CD14-positive monocyte (primary cell): ENCODE results near the gene HSF2BP. TPM values are rescaled to one million over a fixed set of nuclear protein-coding genes. Genes with fewer than 3 reads are reported as not detected.

ENCODE experiments used
- DNase-seq, 3 donors: peaks; one replicate each; pipeline ENCODE4 v3.0.0-alpha.2; 2011 to 2022
- H2AFZ ChIP-seq: 2 replicates; pipeline ENCODE4 v1.6.0; 2012; ENCODE audit warnings: mild to moderate bottlenecking, low read depth, low read length, inconsistent platforms; ENCODE audit not compliant: insufficient read depth, poor library complexity, severe bottlenecking
- H3K27ac ChIP-seq, 2 donors: 1 replicate in 1 of 2; 2 replicates in 1 of 2; pipeline ENCODE4 v1.5.1; 2012 to 2013; ENCODE audit warnings: low read length in 2 of 2, control low read depth in 1 of 2, inconsistent platforms in 1 of 2, low read depth in 1 of 2, mild to moderate bottlenecking in 1 of 2
- H3K27me3 ChIP-seq, 2 donors: one replicate each; pipeline versions ENCODE4 v1.6.0 to v1.6.1; 2011 to 2013; ENCODE audit warnings: low read length in 2 of 2; ENCODE audit not compliant: control insufficient read depth in 2 of 2, insufficient read depth in 2 of 2
- H3K36me3 ChIP-seq, 2 donors: replicated peaks in 1 of 2; 1 replicate in 1 of 2; 2 replicates in 1 of 2; pipeline versions ENCODE4 v1.5.1 to v1.6.1; 2012 to 2013; ENCODE audit warnings: low read length in 2 of 2, control low read depth in 1 of 2, inconsistent platforms in 1 of 2, mild to moderate bottlenecking in 1 of 2; ENCODE audit not compliant: insufficient read depth in 2 of 2, control insufficient read depth in 1 of 2
- H3K4me1 ChIP-seq, 2 donors: 1 replicate in 1 of 2; 2 replicates in 1 of 2; pipeline versions ENCODE4 v1.5.1 to v1.6.1; 2012 to 2013; ENCODE audit warnings: low read length in 2 of 2, control low read depth in 1 of 2, inconsistent platforms in 1 of 2, mild to moderate bottlenecking in 1 of 2, moderate library complexity in 1 of 2; ENCODE audit not compliant: insufficient read depth in 2 of 2, control insufficient read depth in 1 of 2
- H3K4me2 ChIP-seq: replicated peaks from 2 replicates; pipeline ENCODE3; 2012; ENCODE audit warnings: low read length, moderate library complexity, mild to moderate bottlenecking; ENCODE audit not compliant: poor library complexity, severe bottlenecking; ENCODE audit errors: extremely low read depth
- H3K4me3 ChIP-seq, 3 experiments: fragments of 200-600 bp in 1 of 3; sonication (generic) in 1 of 3; replicated peaks in 1 of 3; 1 replicate in 2 of 3; 2 replicates in 1 of 3; pipeline ENCODE4 v1.5.1; 2011 to 2013; ENCODE audit warnings: low read length in 3 of 3, mild to moderate bottlenecking in 3 of 3, control low read depth in 2 of 3, low read depth in 2 of 3, inconsistent platforms in 1 of 3, moderate library complexity in 1 of 3
- H3K79me2 ChIP-seq: 2 replicates; pipeline ENCODE4 v1.6.0; 2012; ENCODE audit warnings: mild to moderate bottlenecking, control low read depth, inconsistent platforms, low read length, moderate library complexity; ENCODE audit not compliant: insufficient read depth
- H3K9ac ChIP-seq: 2 replicates; pipeline ENCODE4 v1.6.0; 2017; ENCODE audit warnings: low read length, mild to moderate bottlenecking; ENCODE audit not compliant: insufficient read depth, poor library complexity, severe bottlenecking
- H3K9me3 ChIP-seq, 2 donors: replicated peaks in 1 of 2; 1 replicate in 1 of 2; 2 replicates in 1 of 2; pipeline versions ENCODE4 v1.5.1 to v1.6.1; 2012 to 2013; ENCODE audit warnings: low read length in 2 of 2, control low read depth in 1 of 2; ENCODE audit not compliant: control insufficient read depth in 1 of 2, insufficient read depth in 1 of 2
- H4K20me1 ChIP-seq: 2 replicates; pipeline ENCODE4 v1.6.0; 2012; ENCODE audit warnings: mild to moderate bottlenecking, low read length, control low read depth, moderate library complexity; ENCODE audit not compliant: insufficient read depth
- H3K27ac Mint-ChIP-seq, 7 donors: one replicate each; pipeline ENCODE4 v1.8.0; 2020; ENCODE audit warnings: mild to moderate bottlenecking in 7 of 7, mixed read lengths in 7 of 7, moderate library complexity in 6 of 7, inconsistent platforms in 2 of 7
- H3K27me3 Mint-ChIP-seq, 3 donors: one replicate each; pipeline ENCODE4 v1.8.0; 2021 to 2022; ENCODE audit warnings: low read depth in 3 of 3, mild to moderate bottlenecking in 3 of 3, mixed read lengths in 3 of 3, moderate library complexity in 3 of 3, inconsistent platforms in 1 of 3
- H3K36me3 Mint-ChIP-seq, 2 donors: one replicate each; pipeline ENCODE4 v1.8.0; 2020; ENCODE audit warnings: mixed read lengths in 2 of 2, inconsistent platforms in 1 of 2, mild to moderate bottlenecking in 1 of 2
- H3K4me1 Mint-ChIP-seq: one replicate; pipeline ENCODE4 v1.8.0; 2020; ENCODE audit warnings: mild to moderate bottlenecking, mixed read lengths
- H3K4me3 Mint-ChIP-seq, 2 donors: one replicate each; pipeline ENCODE4 v1.8.0; 2020; ENCODE audit warnings: mild to moderate bottlenecking in 2 of 2, mixed read lengths in 2 of 2, moderate library complexity in 1 of 2
- H3K9me3 Mint-ChIP-seq, 7 donors: one replicate each; pipeline ENCODE4 v1.8.0; 2020 to 2022; ENCODE audit warnings: mixed read lengths in 7 of 7, mild to moderate bottlenecking in 6 of 7, moderate library complexity in 6 of 7, inconsistent platforms in 2 of 7
- CTCF ChIP-seq: fragments of 200-600 bp; IDR thresholded peaks from one replicate; pipeline ENCODE4 v1.8.0; 2022; ENCODE audit warnings: antibody characterized with exemption, mild to moderate bottlenecking
- WGBS: methylation state at CpG from one replicate; pipeline ENCODE4 v1.1.5; 2013; ENCODE audit warnings: missing lambda C conversion rate; ENCODE audit not compliant: insufficient coverage; 5-methylcytosine and 5-hydroxymethylcytosine counted together
- intact Hi-C, 2 donors: fragments of 100-400 bp; cut with micrococcal nuclease; formaldehyde crosslinking; loops; one replicate each; pipeline versions ENCODE4 v1.15.0 to v1.15.1; 2023
- polyA plus RNA-seq, 3 donors: library from polyadenylated mRNA; depleted of rRNA in 1 of 3; unstranded in 2 of 3; stranded (reverse) in 1 of 3; fragments of 300-500 nt in 2 of 3; fragments of >200 nt in 1 of 3; fragmentation: Illumina TruSeq in 2 of 3; gene quantifications; 1 replicate in 2 of 3; 2 replicates in 1 of 3; pipeline ENCODE4 v1.2.3, GENCODE V29; 2012 to 2021

The HSF2BP gene
- polyA plus RNA-seq, 3 donors: 0.20 TPM; not detected in 2

- Histone ChIP-seq H3K4me1 (peaks cover 9 to 15% of the 10 kb centered on the region in 2 donors), H3K9ac (no peak overlapping the region), H3K4me2 (no peak overlapping the region), H3K79me2 (peaks cover 77% of the 10 kb centered on the region), H4K20me1 (peaks cover 6% of the 10 kb centered on the region), H3K27ac (no peak overlapping the region), H2AFZ (no peak overlapping the region), H3K4me3 (no peak overlapping the region), H3K9me3 (no peaks in the 10 kb centered on the region), H3K36me3 (peaks cover 12 to 46% of the 10 kb centered on the region in 2 donors), H3K27me3 (no peaks in the 10 kb centered on the region)
- WGBS: 6% methylated on average over 2 of the region's 4 CpGs
- DNase-seq: no peak
- H3K27ac Mint-ChIP-seq: peak overlapping the region in 1 of 7 donors; percentile 71
- no peaks in the 10 kb centered on the region for H3K27me3 Mint-ChIP-seq
- H3K4me3 Mint-ChIP-seq: no peak overlapping the region
- intact Hi-C loops: no loop called here
- H3K4me1 Mint-ChIP-seq: peaks cover 29% of the 10 kb centered on the region
- peaks cover 0 to 4% (median 0%) of the 10 kb centered on the region in 7 donors for H3K9me3 Mint-ChIP-seq
- peaks cover 34 to 37% of the 10 kb centered on the region in 2 donors for H3K36me3 Mint-ChIP-seq
- TF ChIP-seq CTCF: no peak
Observed at GRCh38 chr21:43664358-43664757, 5.1 kb upstream of the HSF2BP start.

DNA sequence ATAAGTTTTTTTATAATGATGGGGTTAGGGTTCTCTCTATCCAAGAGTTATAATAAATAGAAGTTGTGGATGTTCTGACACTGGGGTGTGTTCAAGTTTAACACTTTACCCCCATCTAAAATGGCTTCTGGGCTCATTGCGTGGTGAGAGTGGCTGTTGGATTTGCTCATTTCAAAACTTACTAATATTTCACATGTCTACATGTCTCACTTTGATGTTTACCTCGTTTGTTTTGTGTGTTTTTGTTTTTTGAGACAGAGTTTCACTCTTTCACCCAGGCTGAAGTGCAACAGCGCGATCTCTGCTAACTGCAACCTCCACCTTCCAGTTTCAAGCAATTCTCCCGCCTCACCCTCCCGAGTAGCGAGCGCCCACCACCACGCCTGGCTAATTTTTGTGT, 3.7 kb upstream of the HSF2BP start:
- peaks cover 71% of the 10 kb centered on the region for H3K79me2 ChIP-seq
- Mint-ChIP-seq H3K27ac (no peak overlapping the region), H3K4me3 (no peak overlapping the region), H3K36me3 (peaks cover 34 to 37% of the 10 kb centered on the region in 2 donors), H3K27me3 (peaks cover under 1 to 4% (median 2%) of the 10 kb centered on the region in 3 donors), H3K9me3 (peaks cover 0 to 4% (median 0%) of the 10 kb centered on the region in 7 donors), H3K4me1 (peaks cover 36% of the 10 kb centered on the region)
- intact Hi-C loops: no loop called here
- no peak overlapping the region for H3K4me3 ChIP-seq
- H4K20me1 ChIP-seq: peaks cover 6% of the 10 kb centered on the region
- H3K36me3 ChIP-seq: peaks cover 12 to 46% of the 10 kb centered on the region in 2 donors
- no peak overlapping the region for H3K9ac ChIP-seq
- H3K27me3 ChIP-seq: no peaks in the 10 kb centered on the region
- H3K4me2 ChIP-seq: no peak overlapping the region
- H2AFZ ChIP-seq: no peak overlapping the region
- H3K27ac ChIP-seq: no peak overlapping the region
- H3K9me3 ChIP-seq: no peaks in the 10 kb centered on the region
- no peak for DNase-seq
- H3K4me1 ChIP-seq: peaks cover 18 to 28% of the 10 kb centered on the region in 2 donors
- TF ChIP-seq CTCF: no peak
- no CpG with 5 or more reads among the region's 9 CpGs for WGBS
